ENCODE measurements around the gene PTGES2. TPM values are rescaled to one million over a fixed set of nuclear protein-coding genes. Genes with fewer than 3 reads are reported as not detected.

Gene PTGES2
- total RNA-seq (2021; fragmentation: NEBNext Ultra II Directional; extraction: Animal tissue kit (Norgen Biotek cat#: 25700)), result 10 to 100 TPM; 68.5 to 82.8 (median 70.6) TPM
- long read RNA-seq, transcript PTGES2-202 (7 exons, 2,331 nt), result major isoform, 17 of 31 reads
- long read RNA-seq, partial matches to known transcripts, result 6 of 31 reads
- long read RNA-seq, other reads (novel, unspliced or antisense), result 8 of 31 reads

- TF ChIP-seq, protein P1, sequence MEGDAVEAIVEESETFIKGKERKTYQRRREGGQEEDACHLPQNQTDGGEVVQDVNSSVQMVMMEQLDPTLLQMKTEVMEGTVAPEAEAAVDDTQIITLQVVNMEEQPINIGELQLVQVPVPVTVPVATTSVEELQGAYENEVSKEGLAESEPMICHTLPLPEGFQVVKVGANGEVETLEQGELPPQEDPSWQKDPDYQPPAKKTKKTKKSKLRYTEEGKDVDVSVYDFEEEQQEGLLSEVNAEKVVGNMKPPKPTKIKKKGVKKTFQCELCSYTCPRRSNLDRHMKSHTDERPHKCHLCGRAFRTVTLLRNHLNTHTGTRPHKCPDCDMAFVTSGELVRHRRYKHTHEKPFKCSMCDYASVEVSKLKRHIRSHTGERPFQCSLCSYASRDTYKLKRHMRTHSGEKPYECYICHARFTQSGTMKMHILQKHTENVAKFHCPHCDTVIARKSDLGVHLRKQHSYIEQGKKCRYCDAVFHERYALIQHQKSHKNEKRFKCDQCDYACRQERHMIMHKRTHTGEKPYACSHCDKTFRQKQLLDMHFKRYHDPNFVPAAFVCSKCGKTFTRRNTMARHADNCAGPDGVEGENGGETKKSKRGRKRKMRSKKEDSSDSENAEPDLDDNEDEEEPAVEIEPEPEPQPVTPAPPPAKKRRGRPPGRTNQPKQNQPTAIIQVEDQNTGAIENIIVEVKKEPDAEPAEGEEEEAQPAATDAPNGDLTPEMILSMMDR (IDR thresholded peaks at IDR 0.05), result no peak
- Mint-ChIP-seq H3K27ac (peak within 1 kb of the TSS; percentile 96), H3K9me3 (no peaks in the 10 kb centered on the region), H3K4me3 (peak within 1 kb of the TSS; percentile 99), H3K4me1 (ENCODE audit: low read depth) (peaks cover 28% of the 10 kb centered on the region), H3K27me3 (ENCODE audit: insufficient read depth) (peaks cover 6% of the 10 kb centered on the region), H3K36me3 (ENCODE audit: low read depth) (no peaks in the 10 kb centered on the region)
- peak; percentile 71 for DNase-seq
These were observed at the start of gene PTGES2 for GRCh38 chr9:128127568-128127989. PTGES2 (minus strand) TSS chr9:128127729; CDS start chr9:128127717, 12 bp downstream.

GRCh38 chr9:128175726-128176125 lies 48.2 kb upstream of the PTGES2 start:
- Mint-ChIP-seq H3K36me3 (ENCODE audit: low read depth) (peaks cover 11% of the 10 kb centered on the region; the same call in 1 of the 2 replicates), H3K4me1 (ENCODE audit: low read depth) (peaks cover 13% of the 10 kb centered on the region), H3K27me3 (ENCODE audit: insufficient read depth) (no peaks in the 10 kb centered on the region), H3K4me3 (no peak overlapping the region), H3K9me3 (no peaks in the 10 kb centered on the region), H3K27ac (peak overlapping the region; percentile 32)
- no peak for DNase-seq
- TF ChIP-seq, protein P1 (IDR thresholded peaks at IDR 0.05), result no peak

GRCh38 chr9:128175102-128175563 lies 47.6 kb upstream of the PTGES2 start:
- TF ChIP-seq, protein P1 (IDR thresholded peaks at IDR 0.05), result no peak
- Mint-ChIP-seq H3K27ac (peak overlapping the region; percentile 17), H3K4me1 (ENCODE audit: low read depth) (peaks cover 13% of the 10 kb centered on the region), H3K9me3 (no peaks in the 10 kb centered on the region), H3K4me3 (no peak overlapping the region), H3K36me3 (ENCODE audit: low read depth) (peaks cover 9% of the 10 kb centered on the region; the same call in 1 of the 2 replicates), H3K27me3 (ENCODE audit: insufficient read depth) (no peaks in the 10 kb centered on the region)
- DNase-seq, result no peak

DNA sequence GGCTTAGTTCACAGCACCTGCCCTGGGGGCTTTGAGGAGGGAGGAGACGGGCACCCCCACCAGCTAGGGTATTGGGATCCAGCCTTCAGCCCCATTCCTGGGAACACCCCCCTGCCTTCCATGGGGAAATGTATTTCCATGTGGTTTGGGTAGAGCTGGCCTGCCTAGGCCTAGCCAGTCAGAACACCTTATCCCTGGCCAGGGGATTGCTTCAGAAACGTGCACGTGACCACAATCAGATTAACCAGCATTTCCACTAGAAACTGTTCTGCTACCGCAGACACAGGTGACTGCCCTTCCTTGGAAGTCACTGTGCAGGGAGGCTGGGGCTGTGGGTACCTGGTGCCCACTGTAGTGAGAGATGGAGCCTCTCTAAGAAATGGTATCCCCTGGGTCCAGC lies 46.5 kb upstream of the PTGES2 start:
- no peak for DNase-seq
- TF ChIP-seq, protein P1 (IDR thresholded peaks at IDR 0.05), result no peak
- Mint-ChIP-seq H3K27me3 (ENCODE audit: insufficient read depth) (no peaks in the 10 kb centered on the region), H3K9me3 (no peaks in the 10 kb centered on the region), H3K27ac (no peak overlapping the region), H3K36me3 (ENCODE audit: low read depth) (peaks cover 13% of the 10 kb centered on the region; the same call in 1 of the 2 replicates), H3K4me3 (no peak overlapping the region), H3K4me1 (ENCODE audit: low read depth) (peaks cover 17% of the 10 kb centered on the region)

GRCh38 chr9:128169925-128170324 lies 42.4 kb upstream of the PTGES2 start:
- Mint-ChIP-seq H3K4me1 (ENCODE audit: low read depth) (peaks cover 13% of the 10 kb centered on the region), H3K36me3 (ENCODE audit: low read depth) (peaks cover 15% of the 10 kb centered on the region), H3K27me3 (ENCODE audit: insufficient read depth) (peaks cover 2% of the 10 kb centered on the region; the same call in 1 of the 2 replicates), H3K4me3 (no peak overlapping the region), H3K9me3 (no peaks in the 10 kb centered on the region), H3K27ac (no peak overlapping the region)
- no peak for DNase-seq
- TF ChIP-seq, protein P1 (IDR thresholded peaks at IDR 0.05), result no peak
